ENCODE results near the gene LCE3A. TPM values are rescaled to one million over a fixed set of nuclear protein-coding genes. Genes with fewer than 3 reads are reported as not detected.
"Not testable (repeated sequence)": the region's sequence is repeated elsewhere in the genome, so short reads cannot be mapped to it uniquely, and the experiment has no call there.

The LCE3A gene
- total RNA-seq, 2 experiments from 2014 or later: not detected

GRCh38 chr1:152630596-152630995 lies 7.7 kb upstream of the LCE3A start:
- peaks cover 14% of the 10 kb centered on the region for H3K27me3 Mint-ChIP-seq (ENCODE audit: low read depth)
- intact Hi-C loops (cut with micrococcal nuclease): no loop called here
- H3K36me3 Mint-ChIP-seq (ENCODE audit: low read depth): no peaks in the 10 kb centered on the region
- H3K4me3 Mint-ChIP-seq: no peak overlapping the region
- no peak overlapping the region for H3K27ac Mint-ChIP-seq
- no peaks in the 10 kb centered on the region for H3K4me1 Mint-ChIP-seq (ENCODE audit: low read depth)
- no peak for DNase-seq
- H3K9me3 Mint-ChIP-seq: no peaks in the 10 kb centered on the region
- CTCF ChIA-PET: no interaction called here

DNA sequence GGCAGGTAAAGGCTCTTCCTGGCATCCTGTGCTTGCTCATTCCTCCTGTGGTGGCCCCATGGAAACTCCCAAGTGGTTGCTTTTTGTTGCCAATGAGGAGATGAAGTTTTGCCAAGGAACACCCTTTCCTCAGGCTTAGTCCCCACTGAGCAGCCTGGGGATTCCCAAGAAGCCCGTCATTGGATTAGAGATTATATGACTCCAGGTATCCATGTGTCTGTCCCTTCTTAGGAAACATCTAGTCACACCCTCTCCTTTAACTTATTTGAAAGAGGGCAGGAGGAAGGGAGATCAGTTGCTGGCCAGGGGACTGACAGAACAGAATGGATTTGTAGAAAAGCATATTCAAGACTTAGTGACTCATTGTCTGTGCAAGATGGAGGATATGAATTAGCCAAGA lies 3.8 kb upstream of the LCE3A start:
- Mint-ChIP-seq H3K4me1 (ENCODE audit: low read depth) (peaks cover 1% of the 10 kb centered on the region), H3K27me3 (ENCODE audit: low read depth) (peaks cover 26% of the 10 kb centered on the region), H3K4me3 (no peak overlapping the region), H3K36me3 (ENCODE audit: low read depth) (no peaks in the 10 kb centered on the region), H3K27ac (no peak overlapping the region), H3K9me3 (no peaks in the 10 kb centered on the region)
- no peak for DNase-seq
- CTCF ChIA-PET: no interaction called here
- intact Hi-C loops (cut with micrococcal nuclease): loop anchor here (10.0 kb wide), 1 partner anchor 142 kb away; no protein-coding TSS in a partner anchor

DNA sequence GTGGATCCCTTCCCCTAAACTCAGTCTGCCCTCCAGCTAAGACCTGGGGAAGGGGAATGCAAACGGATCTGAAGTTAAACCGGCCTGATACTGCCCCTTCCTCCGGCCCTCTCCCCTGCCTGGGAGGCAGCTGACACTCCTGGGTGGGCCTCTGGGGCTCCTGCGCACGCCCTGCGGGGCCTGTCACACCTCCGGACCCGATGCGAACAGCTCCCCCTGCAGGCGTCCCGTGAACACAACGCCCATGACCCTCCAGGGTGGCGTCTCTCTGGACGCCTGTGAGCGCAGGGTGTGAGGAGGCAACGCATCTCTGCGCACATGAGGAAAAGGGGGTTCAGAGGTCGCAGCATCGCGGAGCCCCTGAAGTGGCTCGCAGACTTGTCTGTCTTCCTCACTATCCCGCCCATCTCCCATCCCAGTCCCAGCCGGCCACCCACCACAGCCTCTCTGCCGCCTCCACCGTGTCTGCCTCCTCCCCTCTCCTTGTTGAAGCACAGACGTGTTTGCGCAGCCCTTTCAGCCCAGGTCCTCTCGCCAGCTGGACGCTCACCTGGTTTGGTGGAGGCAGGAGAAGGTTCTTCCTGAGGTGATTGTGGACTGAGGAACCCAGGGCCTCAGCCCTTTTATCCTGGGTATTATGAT lies 421 bp upstream of the LCE3A start:
- no peak overlapping the region for H3K27ac Mint-ChIP-seq
- intact Hi-C loops (cut with micrococcal nuclease): loop anchor here (10.0 kb wide), 1 partner anchor 139 kb away; no protein-coding TSS in a partner anchor
- H3K36me3 Mint-ChIP-seq (ENCODE audit: low read depth): no peaks in the 10 kb centered on the region
- peaks cover 23% of the 10 kb centered on the region for H3K27me3 Mint-ChIP-seq (ENCODE audit: low read depth)
- CTCF ChIA-PET: interaction anchor here (1.1 to 1.5 kb wide), 3 partner anchors 15 to 46 kb away, joined by 3 to 6 read pairs (median 4); no protein-coding TSS in a partner anchor
- DNase-seq: peak; percentile 22
- H3K4me3 Mint-ChIP-seq: no peak overlapping the region
- peaks cover 7% of the 10 kb centered on the region for H3K9me3 Mint-ChIP-seq
- peaks cover 1% of the 10 kb centered on the region for H3K4me1 Mint-ChIP-seq (ENCODE audit: low read depth)

GRCh38 chr1:152621993-152622392 lies 910 bp downstream of the LCE3A start:
- peaks cover 1% of the 10 kb centered on the region for H3K4me1 Mint-ChIP-seq (ENCODE audit: low read depth)
- H3K27ac Mint-ChIP-seq: no peak overlapping the region
- no peak for DNase-seq
- intact Hi-C loops (cut with micrococcal nuclease): loop anchor here (10.0 kb wide), 1 partner anchor 137 kb away; no protein-coding TSS in a partner anchor
- H3K36me3 Mint-ChIP-seq (ENCODE audit: low read depth): no peaks in the 10 kb centered on the region
- peaks cover 8% of the 10 kb centered on the region for H3K9me3 Mint-ChIP-seq
- peaks cover 17% of the 10 kb centered on the region for H3K27me3 Mint-ChIP-seq (ENCODE audit: low read depth)
- H3K4me3 Mint-ChIP-seq: no peak overlapping the region
- CTCF ChIA-PET: interaction anchor here (0.6 to 1.5 kb wide), 3 partner anchors 10 to 44 kb away, joined by 3 to 6 read pairs (median 3); no protein-coding TSS in a partner anchor

GRCh38 chr1:152613511-152613910 lies 9.4 kb downstream of the LCE3A start, which contains the start of gene LCE3B:
Gene LCE3B (plus strand): TSS chr1:152613811. CDS start chr1:152613811, 0 bp downstream.
- CTCF ChIA-PET: no interaction called here
- Mint-ChIP-seq H3K4me1 (ENCODE audit: low read depth) (no peaks in the 10 kb centered on the region), H3K36me3 (ENCODE audit: low read depth) (no peaks in the 10 kb centered on the region), H3K9me3 (peaks cover 3% of the 10 kb centered on the region), H3K27ac (no peak within 1 kb of the TSS), H3K4me3 (no peak within 1 kb of the TSS), H3K27me3 (ENCODE audit: low read depth) (no peaks in the 10 kb centered on the region)
- intact Hi-C loops (cut with micrococcal nuclease): no loop called here
- no peak for DNase-seq

GRCh38 chr1:152599934-152600333 lies 23.0 kb downstream of the LCE3A start, which contains the start of gene LCE3C:
Gene LCE3C (plus strand): TSS chr1:152600234. CDS start chr1:152600732, 498 bp downstream.
- no peak within 1 kb of the TSS for H3K27ac Mint-ChIP-seq
- CTCF ChIA-PET: no interaction called here

GRCh38 chr1:152596986-152597385 lies 25.9 kb downstream of the LCE3A start:
- Mint-ChIP-seq H3K4me3 (no peak overlapping the region), H3K27ac (no peak overlapping the region), H3K4me1 (ENCODE audit: low read depth) (no peaks in the 10 kb centered on the region), H3K9me3 (no peaks in the 10 kb centered on the region), H3K27me3 (ENCODE audit: low read depth) (no peaks in the 10 kb centered on the region), H3K36me3 (ENCODE audit: low read depth) (no peaks in the 10 kb centered on the region)
- no peak for DNase-seq
- intact Hi-C loops (cut with micrococcal nuclease): no loop called here
- CTCF ChIA-PET: no interaction called here

More at GRCh38 chr1:152599934-152600333, 23.0 kb downstream of the LCE3A start, which contains the start of gene LCE3C:
- intact Hi-C loops (cut with micrococcal nuclease): no loop called here
- no peaks in the 10 kb centered on the region for H3K9me3 Mint-ChIP-seq
- DNase-seq: no peak
- H3K27me3 Mint-ChIP-seq (ENCODE audit: low read depth): no peaks in the 10 kb centered on the region
- H3K4me3 Mint-ChIP-seq: no peak within 1 kb of the TSS
- no peaks in the 10 kb centered on the region for H3K36me3 Mint-ChIP-seq (ENCODE audit: low read depth)
- no peaks in the 10 kb centered on the region for H3K4me1 Mint-ChIP-seq (ENCODE audit: low read depth)

DNA sequence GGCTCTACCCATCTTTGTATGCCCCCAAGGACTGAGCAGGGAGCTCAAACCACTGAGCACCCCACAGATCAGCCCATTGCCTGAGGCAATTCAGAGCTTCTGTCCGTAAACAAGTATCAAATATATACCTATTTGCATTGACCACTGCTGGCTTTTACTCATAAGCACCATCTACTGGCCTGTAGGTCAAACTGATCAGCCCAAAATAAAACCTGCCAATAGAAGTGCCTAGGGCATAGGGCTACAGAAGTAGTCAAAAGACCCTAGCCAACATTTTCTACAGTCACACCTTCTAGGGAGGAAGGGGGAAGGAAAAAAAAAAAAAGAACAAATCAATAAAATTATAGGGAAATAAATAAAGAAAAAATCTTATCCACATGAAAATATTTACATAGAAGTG lies 37.3 kb downstream of the LCE3A start:
- no peak for DNase-seq
- CTCF ChIA-PET: no interaction called here
- intact Hi-C loops (cut with micrococcal nuclease): no loop called here
- Mint-ChIP-seq H3K4me3 (no peak overlapping the region), H3K36me3 (ENCODE audit: low read depth) (no peaks in the 10 kb centered on the region), H3K9me3 (no peaks in the 10 kb centered on the region), H3K27ac (no peak overlapping the region), H3K27me3 (ENCODE audit: low read depth) (peaks cover 3% of the 10 kb centered on the region), H3K4me1 (ENCODE audit: low read depth) (no peaks in the 10 kb centered on the region)

GRCh38 chr1:152582647-152583046 lies 40.3 kb downstream of the LCE3A start:
- Mint-ChIP-seq H3K27ac (no peak overlapping the region), H3K27me3 (ENCODE audit: low read depth) (peaks cover 10% of the 10 kb centered on the region), H3K36me3 (ENCODE audit: low read depth) (no peaks in the 10 kb centered on the region), H3K4me3 (no peak overlapping the region), H3K9me3 (no peaks in the 10 kb centered on the region), H3K4me1 (ENCODE audit: low read depth) (no peaks in the 10 kb centered on the region)
- no peak for DNase-seq
- intact Hi-C loops (cut with micrococcal nuclease): no loop called here
- CTCF ChIA-PET: interaction anchor here (0.7 kb wide), 1 partner anchor 1228 kb away, joined by 3 read pairs; no protein-coding TSS in a partner anchor

DNA sequence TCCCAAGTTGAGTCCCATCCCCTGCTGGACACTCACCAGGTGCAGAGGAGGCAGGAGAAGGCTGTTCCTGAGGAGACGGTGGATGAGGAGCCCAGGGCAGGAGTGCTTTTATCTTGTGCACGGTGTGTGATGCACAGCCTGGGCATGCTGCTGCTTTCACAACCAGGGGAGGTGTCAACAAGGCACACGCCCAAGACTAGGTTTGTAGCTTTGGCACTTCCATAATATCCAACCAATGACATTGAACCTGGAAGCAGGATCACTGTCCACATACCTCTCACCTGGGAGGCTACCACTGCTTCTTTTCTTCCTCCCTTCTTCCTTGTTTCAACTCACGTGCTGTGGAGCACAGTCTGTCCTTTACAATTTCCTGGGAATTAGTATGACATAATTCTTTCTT lies 42.5 kb downstream of the LCE3A start, which contains the start of gene LCE3D:
LCE3D (minus strand) TSS at position 84 of the 400 bp plus-strand sequence. CDS start 580 bp downstream, outside the sequence.
- intact Hi-C loops (cut with micrococcal nuclease): no loop called here
- no peaks in the 10 kb centered on the region for H3K36me3 Mint-ChIP-seq (ENCODE audit: low read depth)
- DNase-seq: no peak
- no peak within 1 kb of the TSS for H3K27ac Mint-ChIP-seq
- no peak within 1 kb of the TSS for H3K4me3 Mint-ChIP-seq
- H3K27me3 Mint-ChIP-seq (ENCODE audit: low read depth): peaks cover 14% of the 10 kb centered on the region
- CTCF ChIA-PET: no interaction called here
- H3K9me3 Mint-ChIP-seq: no peaks in the 10 kb centered on the region
- no peaks in the 10 kb centered on the region for H3K4me1 Mint-ChIP-seq (ENCODE audit: low read depth)

DNA sequence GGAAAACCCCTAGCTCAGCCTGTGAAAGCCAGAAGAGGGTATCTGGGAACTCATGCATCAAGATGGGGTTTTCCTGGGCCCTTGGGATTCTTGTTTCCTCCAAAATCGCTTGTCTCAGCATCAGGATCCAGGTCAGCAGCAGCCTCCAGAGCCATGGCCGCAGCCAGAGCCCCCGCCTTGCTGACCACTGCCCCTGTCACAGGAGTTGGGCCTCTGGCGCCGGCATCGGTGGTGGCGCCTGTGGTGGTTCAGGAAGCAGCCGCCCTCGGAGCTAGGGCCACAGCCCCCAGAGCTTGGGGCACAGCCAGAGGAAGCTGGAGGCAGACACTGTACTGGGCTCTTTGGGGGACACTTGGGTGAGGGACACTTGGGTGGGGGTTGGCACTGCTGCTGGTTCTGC lies 43.4 kb downstream of the LCE3A start:
- CTCF ChIA-PET: interaction anchor here (1.0 kb wide), 1 partner anchor 17 kb away, joined by 3 read pairs; no protein-coding TSS in a partner anchor
- peaks cover 14% of the 10 kb centered on the region for H3K27me3 Mint-ChIP-seq (ENCODE audit: low read depth)
- H3K9me3 Mint-ChIP-seq; DNase-seq; H3K36me3 Mint-ChIP-seq (ENCODE audit: low read depth); intact Hi-C loops (cut with micrococcal nuclease); H3K27ac Mint-ChIP-seq; H3K4me1 Mint-ChIP-seq (ENCODE audit: low read depth); H3K4me3 Mint-ChIP-seq: not testable (repeated sequence)

DNA sequence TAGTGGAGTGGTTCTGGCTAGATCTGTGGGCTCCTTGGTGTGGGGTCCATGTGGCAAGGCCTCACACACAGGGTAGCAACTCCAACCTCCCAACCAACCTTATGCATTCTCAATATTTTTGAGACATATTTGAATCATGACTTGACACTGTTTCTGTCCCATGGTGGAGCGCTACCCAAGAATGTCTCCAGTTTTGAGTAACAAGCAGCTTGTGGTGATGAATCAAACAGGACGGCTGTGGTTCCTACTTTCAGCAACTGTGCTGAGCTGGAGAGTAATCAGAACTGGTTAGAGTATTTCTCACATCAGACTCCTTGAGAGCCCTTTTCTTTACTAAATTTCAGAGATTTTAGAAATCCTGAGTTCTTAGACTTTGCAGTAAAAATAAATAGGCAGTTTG lies 45.7 kb downstream of the LCE3A start:
- H3K27me3 Mint-ChIP-seq (ENCODE audit: low read depth): peaks cover 21% of the 10 kb centered on the region
- intact Hi-C loops (cut with micrococcal nuclease): no loop called here
- no peak overlapping the region for H3K4me3 Mint-ChIP-seq
- H3K27ac Mint-ChIP-seq: no peak overlapping the region
- no peaks in the 10 kb centered on the region for H3K4me1 Mint-ChIP-seq (ENCODE audit: low read depth)
- DNase-seq: no peak
- CTCF ChIA-PET: interaction anchor here (1.1 to 1.3 kb wide), 2 partner anchors 46 to 388 kb away, joined by 3 to 6 read pairs; partner anchors contain the start of gene LCE3A
- H3K36me3 Mint-ChIP-seq (ENCODE audit: low read depth): no peaks in the 10 kb centered on the region
- no peaks in the 10 kb centered on the region for H3K9me3 Mint-ChIP-seq

All from activated naive CD4-positive, alpha-beta T cell treated with anti-CD3 and anti-CD28 coated beads for 36 hours (primary cell).